SK-N-SH treated with all-trans-retinoic acid at 6 μM for 48 hours (cell line): ENCODE results near the gene TICRR.
A peak's percentile ranks its signal among the peaks of the same experiment; 100 is the strongest.

Source experiments
- ATAC-seq: fragments of 200-7000 bp; cut with Tn5 transposase; 3 replicates; pipeline ENCODE4 v1.9.1; 2020; ENCODE audit warnings: mild to moderate bottlenecking, moderate library complexity
- ARNTL ChIP-seq: fragments of 450-650 bp; formaldehyde crosslinking; IDR thresholded peaks from 2 replicates; pipeline ENCODE4 v1.5.0; 2020; ENCODE audit warnings: low read depth, mild to moderate bottlenecking, moderate library complexity, borderline replicate concordance
- CREB5 ChIP-seq: fragments of 250-450 bp; sonication (Bioruptor Pico); IDR thresholded peaks from 2 replicates; pipeline ENCODE4 v1.5.1; 2020; ENCODE audit warnings: low read depth, mild to moderate bottlenecking, moderate library complexity
- CSDC2 ChIP-seq: fragments of 250-450 bp; sonication (Bioruptor Pico); IDR thresholded peaks from 2 replicates; pipeline ENCODE4 v1.5.0; 2020; ENCODE audit warnings: mild to moderate bottlenecking, moderate library complexity
- CSRNP3 ChIP-seq: fragments of 250-450 bp; sonication (Bioruptor Pico); IDR thresholded peaks from 2 replicates; pipeline ENCODE4 v1.5.1; 2021; ENCODE audit warnings: mild to moderate bottlenecking, moderate library complexity
- ESRRG ChIP-seq: fragments of 250-450 bp; sonication (Bioruptor Pico); IDR thresholded peaks from 2 replicates; pipeline ENCODE4 v1.6.1; 2021; ENCODE audit warnings: mild to moderate bottlenecking
- ISL1 ChIP-seq: fragments of 250-450 bp; sonication (Bioruptor Pico); IDR thresholded peaks from 2 replicates; pipeline ENCODE4 v2.1.2; 2022; ENCODE audit warnings: mild to moderate bottlenecking, moderate library complexity
- PATZ1 ChIP-seq: fragments of 250-450 bp; sonication (Bioruptor Pico); IDR thresholded peaks from 2 replicates; pipeline ENCODE4 v1.8.0; 2020; ENCODE audit warnings: mild to moderate bottlenecking, moderate library complexity, borderline replicate concordance
- RARB ChIP-seq: fragments of 250-450 bp; sonication (Bioruptor Pico); IDR thresholded peaks from 2 replicates; pipeline ENCODE4 v1.8.0; 2021; ENCODE audit warnings: mild to moderate bottlenecking, moderate library complexity
- SNAI2 ChIP-seq: fragments of 250-450 bp; sonication (Bioruptor Pico); IDR thresholded peaks from 2 replicates; pipeline ENCODE4 v1.5.0; 2020; ENCODE audit warnings: mild to moderate bottlenecking, moderate library complexity
- TSHZ2 ChIP-seq: fragments of 250-450 bp; sonication (Bioruptor Pico); IDR thresholded peaks from 2 replicates; pipeline ENCODE4 v1.5.0; 2020; ENCODE audit warnings: mild to moderate bottlenecking, moderate library complexity
- ZC3H10 ChIP-seq: fragments of 250-450 bp; sonication (Bioruptor Pico); IDR thresholded peaks from 2 replicates; pipeline ENCODE4 v1.5.1; 2021; ENCODE audit warnings: mild to moderate bottlenecking, moderate library complexity
- ZNF565 ChIP-seq: fragments of 450-650 bp; formaldehyde crosslinking; conservative IDR thresholded peaks from 2 replicates; pipeline ENCODE4 v1.5.0; 2020; ENCODE audit warnings: low read depth, mild to moderate bottlenecking, moderate library complexity
- ZNF70 ChIP-seq: fragments of 450-650 bp; formaldehyde crosslinking; IDR thresholded peaks from 2 replicates; pipeline ENCODE4 v1.5.0; 2020; ENCODE audit warnings: mild to moderate bottlenecking, moderate library complexity
- ZNF8 ChIP-seq: fragments of 450-650 bp; formaldehyde crosslinking; IDR thresholded peaks from 2 replicates; pipeline ENCODE4 v1.5.0; 2020; ENCODE audit warnings: mild to moderate bottlenecking, moderate library complexity

Gene TICRR

GRCh38 chr15:89645680-89646079 lies 70.4 kb downstream of the TICRR start:
- no peak for ATAC-seq
- no peak for TF ChIP-seq ZNF70 (CRISPR knock-in tag)
- no peak for TF ChIP-seq ZC3H10
- TF ChIP-seq ARNTL (CRISPR knock-in tag), result no peak
- no peak for TF ChIP-seq PATZ1
- TF ChIP-seq CREB5 (CRISPR knock-in tag), result no peak
- TF ChIP-seq TSHZ2 (CRISPR knock-in tag), result no peak

- TF ChIP-seq ZNF565 (no peak), CSRNP3 (CRISPR knock-in tag) (no peak), TSHZ2 (CRISPR knock-in tag) (no peak), ISL1 (CRISPR knock-in tag) (no peak), CREB5 (CRISPR knock-in tag) (no peak), ESRRG (no peak), CSDC2 (CRISPR knock-in tag) (no peak), ZNF8 (CRISPR knock-in tag) (no peak)
- TF ChIP-seq, all 23 proteins: peak for 0
- peak; percentile 16; the same call in 2 of the 3 replicates for ATAC-seq
Measured at GRCh38 chr15:89646416-89647141, 71.3 kb downstream of the TICRR start.

GRCh38 chr15:89647191-89647851 lies 72.1 kb downstream of the TICRR start:
- TF ChIP-seq RARB (no peak), SNAI2 (CRISPR knock-in tag) (no peak), ZNF565 (no peak)
- ATAC-seq, result peak; percentile 95
